K562 (cell line): Measurements from ENCODE around the gene KARS1. TPM values are rescaled to one million over a fixed set of nuclear protein-coding genes. Genes with fewer than 3 reads are reported as not detected.

ENCODE experiments used
- ARID1B ChIP-seq: fragments of 450-650 bp; IDR thresholded peaks from 2 replicates; pipeline ENCODE4 v1.6.1; 2016; ENCODE audit warnings: antibody characterized with exemption, mild to moderate bottlenecking, inconsistent platforms
- CBX5 ChIP-seq: IDR thresholded peaks from 2 replicates; pipeline ENCODE4 v1.6.1; 2014; ENCODE audit warnings: low read depth, borderline replicate concordance
- CTCF ChIP-seq, 3 experiments: IDR thresholded peaks in 2 of 3; conservative IDR thresholded peaks in 1 of 3; 2 replicates each; pipeline ENCODE4 v1.5.1; 2011 to 2012; ENCODE audit warnings: low read length in 3 of 3, mild to moderate bottlenecking in 3 of 3, control low read depth in 2 of 3, improper control_type of control experiment in 1 of 3, inconsistent platforms in 1 of 3, low read depth in 1 of 3, mixed read lengths in 1 of 3, moderate library complexity in 1 of 3; ENCODE audit not compliant: insufficient read depth in 2 of 3
- EP400 ChIP-seq: fragments of 450-650 bp; IDR thresholded peaks from 2 replicates; pipeline ENCODE4 v1.6.1; 2017; ENCODE audit warnings: antibody characterized with exemption, mild to moderate bottlenecking, moderate library complexity
- GABPA ChIP-seq: fragments of 200-800 bp; sonication (Bioruptor generic); conservative IDR thresholded peaks from 2 replicates; pipeline ENCODE4 v1.6.1; 2016; ENCODE audit warnings: low read depth, missing genetic modification characterization, missing compliant biosample characterization
- HIVEP1 ChIP-seq: fragments of 250-450 bp; sonication (Bioruptor Pico); IDR thresholded peaks from 2 replicates; pipeline ENCODE4 v1.4.0; 2020; ENCODE audit warnings: mild to moderate bottlenecking
- JUNB ChIP-seq: fragments of 450-650 bp; formaldehyde crosslinking; conservative IDR thresholded peaks from 2 replicates; pipeline ENCODE4 v1.4.0; 2020; ENCODE audit warnings: mild to moderate bottlenecking
- KAT8 ChIP-seq: fragments of 450-650 bp; IDR thresholded peaks from 2 replicates; pipeline ENCODE4 v1.6.1; 2016; ENCODE audit warnings: low read depth, mild to moderate bottlenecking
- LEF1 ChIP-seq: fragments of 450-650 bp; IDR thresholded peaks from 2 replicates; pipeline ENCODE4 v1.6.1; 2016; ENCODE audit warnings: mild to moderate bottlenecking
- RBM25 ChIP-seq: fragments of 200-400 bp; formaldehyde crosslinking; IDR thresholded peaks from 2 replicates; pipeline ENCODE4 v1.6.1; 2018; ENCODE audit warnings: low read length, low read depth, moderate library complexity; ENCODE audit not compliant: severe bottlenecking
- ZNF175 ChIP-seq: fragments of 200-800 bp; sonication (Bioruptor generic); IDR thresholded peaks from 2 replicates; pipeline ENCODE4 v1.6.1; 2016; ENCODE audit warnings: low read depth, mild to moderate bottlenecking, missing genetic modification characterization, missing compliant biosample characterization
- ZNF24 ChIP-seq: fragments of 450-650 bp; IDR thresholded peaks from 2 replicates; pipeline ENCODE4 v1.6.1; 2016
- ZNF316 ChIP-seq: fragments of 450-650 bp; IDR thresholded peaks from 2 replicates; pipeline ENCODE4 v1.6.1; 2016
- ZNF324 ChIP-seq: fragments of 250-450 bp; sonication (Bioruptor Pico); IDR thresholded peaks from 2 replicates; pipeline ENCODE4 v1.4.0; 2020; ENCODE audit warnings: mild to moderate bottlenecking
- ZNF41 ChIP-seq: fragments of 250-450 bp; sonication (Bioruptor Pico); conservative IDR thresholded peaks from 2 replicates; pipeline ENCODE4 v1.4.0; 2020; ENCODE audit warnings: mild to moderate bottlenecking
- ZNF436 ChIP-seq: fragments of 250-450, 450-650 bp; sonication (Bioruptor Pico); formaldehyde crosslinking; IDR thresholded peaks from 2 replicates; pipeline ENCODE4 v1.7.0; 2020; ENCODE audit warnings: mild to moderate bottlenecking
- ZNF644 ChIP-seq: fragments of 200-800 bp; sonication (Bioruptor generic); IDR thresholded peaks from 2 replicates; pipeline ENCODE4 v1.6.1; 2016; ENCODE audit warnings: low read depth, missing genetic modification characterization, missing compliant biosample characterization
- ZNF707 ChIP-seq: fragments of 250-450 bp; sonication (Bioruptor Pico); conservative IDR thresholded peaks from 2 replicates; pipeline ENCODE4 v1.8.0; 2022; ENCODE audit warnings: inconsistent platforms, mild to moderate bottlenecking, moderate library complexity
- ZNF76 ChIP-seq: fragments of 250-450 bp; sonication (Bioruptor Pico); IDR thresholded peaks from 2 replicates; pipeline ENCODE4 v1.4.0; 2020; ENCODE audit warnings: mild to moderate bottlenecking, moderate library complexity, borderline replicate concordance
- polyA plus RNA-seq, 8 experiments: library from polyadenylated mRNA; depleted of rRNA in 4 of 8; stranded (reverse) in 5 of 8; unstranded in 3 of 8; fragments of >200 nt; fragmentation: Nextera tagmentation in 2 of 8; fragmentation: Illumina TruSeq in 1 of 8; extraction: Ambion mirVana in 2 of 8; extraction: Trizol in 1 of 8; gene quantifications; 2 replicates each; pipeline versions ENCODE4 v1.2.1 to v1.2.3, GENCODE V29; 2011 to 2014; ENCODE audit warnings: inconsistent platforms in 1 of 8, missing spikeins in 1 of 8
- total RNA-seq, 7 experiments: library from RNA; depleted of rRNA in 6 of 7; stranded (reverse); fragments of >200 nt in 6 of 7; fragmentation: Illumina TruSeq in 2 of 7; extraction: Trizol in 2 of 7; gene quantifications; 2 replicates each; pipeline versions ENCODE4 v1.2.1 to v1.2.3, GENCODE V29; 2011 to 2021; ENCODE audit warnings: low replicate concordance in 1 of 7
- TF ChIP-seq, protein P1 (sequence below): sonication (generic); formaldehyde crosslinking; IDR thresholded peaks from 2 replicates; pipeline ENCODE4 v1.8.1; 2022; ENCODE audit warnings: missing genetic modification reagents
- TF ChIP-seq, protein P2 (sequence below): sonication (generic); formaldehyde crosslinking; IDR thresholded peaks from 2 replicates; pipeline ENCODE4 v1.8.1; 2023; ENCODE audit warnings: missing genetic modification reagents, mild to moderate bottlenecking, borderline replicate concordance

The KARS1 gene
- total and polyA plus RNA-seq, 9 of the 15 experiments (the other 6 are each of a cell fraction or from before 2014, with no cell fraction given): 223 to 386 (median 304) TPM

GRCh38 chr16:75590920-75591843 is 56.3 kb downstream of the KARS1 start (continued):
- TF ChIP-seq KAT8 (no peak; the same call in 1 of the 2 replicates), ZNF707 (CRISPR knock-in tag) (no peak), ZNF436 (CRISPR knock-in tag) (no peak), CBX5 (no peak), LEF1 (no peak), JUNB (CRISPR knock-in tag) (no peak), ARID1B (peak; percentile 64), ZNF41 (CRISPR knock-in tag) (peak; percentile 58; the same call in 1 of the 2 replicates), ZNF316 (no peak), HIVEP1 (CRISPR knock-in tag) (no peak), ZNF175 (CRISPR knock-in tag) (no peak), RBM25 (no peak), ZNF644 (tag) (no peak), GABPA (tag) (no peak), ZNF76 (CRISPR knock-in tag) (0 out of 2 replicates have a peak, but pooled peaks have one; percentile 37), EP400 (peak; percentile 39; the same call in 1 of the 2 replicates), ZNF324 (peak; percentile 56; the same call in 1 of the 2 replicates), CTCF (IDR thresholded peaks at IDR 0.05 in 2 of 3, conservative IDR thresholded peaks at IDR 0.05 in 1 of 3; ENCODE audit: insufficient read depth in 2 of 3, low read depth in 1 of 3, low read length in 3 of 3) (peak in 2 of 3 experiments; percentile 15 to 51; a peak in 2 of 6 replicates), ZNF24 (peak; percentile 82)
- TF ChIP-seq, protein P1, sequence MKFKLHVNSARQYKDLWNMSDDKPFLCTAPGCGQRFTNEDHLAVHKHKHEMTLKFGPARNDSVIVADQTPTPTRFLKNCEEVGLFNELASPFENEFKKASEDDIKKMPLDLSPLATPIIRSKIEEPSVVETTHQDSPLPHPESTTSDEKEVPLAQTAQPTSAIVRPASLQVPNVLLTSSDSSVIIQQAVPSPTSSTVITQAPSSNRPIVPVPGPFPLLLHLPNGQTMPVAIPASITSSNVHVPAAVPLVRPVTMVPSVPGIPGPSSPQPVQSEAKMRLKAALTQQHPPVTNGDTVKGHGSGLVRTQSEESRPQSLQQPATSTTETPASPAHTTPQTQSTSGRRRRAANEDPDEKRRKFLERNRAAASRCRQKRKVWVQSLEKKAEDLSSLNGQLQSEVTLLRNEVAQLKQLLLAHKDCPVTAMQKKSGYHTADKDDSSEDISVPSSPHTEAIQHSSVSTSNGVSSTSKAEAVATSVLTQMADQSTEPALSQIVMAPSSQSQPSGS: no peak
- TF ChIP-seq, protein P2, sequence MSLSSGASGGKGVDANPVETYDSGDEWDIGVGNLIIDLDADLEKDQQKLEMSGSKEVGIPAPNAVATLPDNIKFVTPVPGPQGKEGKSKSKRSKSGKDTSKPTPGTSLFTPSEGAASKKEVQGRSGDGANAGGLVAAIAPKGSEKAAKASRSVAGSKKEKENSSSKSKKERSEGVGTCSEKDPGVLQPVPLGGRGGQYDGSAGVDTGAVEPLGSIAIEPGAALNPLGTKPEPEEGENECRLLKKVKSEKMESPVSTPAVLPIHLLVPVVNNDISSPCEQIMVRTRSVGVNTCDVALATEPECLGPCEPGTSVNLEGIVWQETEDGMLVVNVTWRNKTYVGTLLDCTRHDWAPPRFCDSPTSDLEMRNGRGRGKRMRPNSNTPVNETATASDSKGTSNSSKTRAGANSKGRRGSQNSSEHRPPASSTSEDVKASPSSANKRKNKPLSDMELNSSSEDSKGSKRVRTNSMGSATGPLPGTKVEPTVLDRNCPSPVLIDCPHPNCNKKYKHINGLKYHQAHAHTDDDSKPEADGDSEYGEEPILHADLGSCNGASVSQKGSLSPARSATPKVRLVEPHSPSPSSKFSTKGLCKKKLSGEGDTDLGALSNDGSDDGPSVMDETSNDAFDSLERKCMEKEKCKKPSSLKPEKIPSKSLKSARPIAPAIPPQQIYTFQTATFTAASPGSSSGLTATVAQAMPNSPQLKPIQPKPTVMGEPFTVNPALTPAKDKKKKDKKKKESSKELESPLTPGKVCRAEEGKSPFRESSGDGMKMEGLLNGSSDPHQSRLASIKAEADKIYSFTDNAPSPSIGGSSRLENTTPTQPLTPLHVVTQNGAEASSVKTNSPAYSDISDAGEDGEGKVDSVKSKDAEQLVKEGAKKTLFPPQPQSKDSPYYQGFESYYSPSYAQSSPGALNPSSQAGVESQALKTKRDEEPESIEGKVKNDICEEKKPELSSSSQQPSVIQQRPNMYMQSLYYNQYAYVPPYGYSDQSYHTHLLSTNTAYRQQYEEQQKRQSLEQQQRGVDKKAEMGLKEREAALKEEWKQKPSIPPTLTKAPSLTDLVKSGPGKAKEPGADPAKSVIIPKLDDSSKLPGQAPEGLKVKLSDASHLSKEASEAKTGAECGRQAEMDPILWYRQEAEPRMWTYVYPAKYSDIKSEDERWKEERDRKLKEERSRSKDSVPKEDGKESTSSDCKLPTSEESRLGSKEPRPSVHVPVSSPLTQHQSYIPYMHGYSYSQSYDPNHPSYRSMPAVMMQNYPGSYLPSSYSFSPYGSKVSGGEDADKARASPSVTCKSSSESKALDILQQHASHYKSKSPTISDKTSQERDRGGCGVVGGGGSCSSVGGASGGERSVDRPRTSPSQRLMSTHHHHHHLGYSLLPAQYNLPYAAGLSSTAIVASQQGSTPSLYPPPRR: no peak
